K562 (cell line): ENCODE results near the gene DPP9. TPM values are rescaled to one million over a fixed set of nuclear protein-coding genes. Genes with fewer than 3 reads are reported as not detected.

ENCODE experiments used
- ATAC-seq: fragments of 200-7000 bp; cut with Tn5 transposase; 3 replicates; pipeline ENCODE4 v1.9.1; 2020; ENCODE audit warnings: moderate library complexity
- BruUV-seq: library from RNA; stranded (reverse); fragments of 400-500 nt; replicated peaks from 2 replicates; lab custom pipeline; 2021; lab: Mats Ljungman, UMichigan
- CTCF ChIA-PET: fragments of 300-600 bp; formaldehyde crosslinking; extraction: SDS; loops from one replicate; lab custom pipeline; 2021; ENCODE audit warnings: low intra/inter-chr PET ratio; lab: Yijun Ruan, JAX
- POLR2A ChIA-PET: fragments of 300-600, 350-650 bp; sonication (Branson Sonifier 250); formaldehyde crosslinking; extraction: SDS; loops from one replicate; lab custom pipeline; 2021; ENCODE audit warnings: antibody characterized with exemption, inconsistent platforms; lab: Yijun Ruan, JAX
- DNase-seq, 4 experiments: peaks; one replicate each; pipeline versions ENCODE4 v3.0.0 to v3.0.0-alpha.2; 2011 to 2018; ENCODE audit warnings: low spot score in 3 of 4, mixed read lengths in 3 of 4; ENCODE audit errors: extremely low read depth in 1 of 4
- FAIRE-seq: peaks from 2 replicates; lab custom pipeline; 2011; peaks lifted over from hg19 to GRCh38; lab: Jason Lieb, UNC
- H2AFZ ChIP-seq: 2 replicates; pipeline ENCODE4 v1.6.0; 2011; ENCODE audit warnings: low read depth, low read length, control low read depth, inconsistent platforms
- H3K27ac ChIP-seq: fragments of 200-600 bp; 3 replicates; pipeline ENCODE4 v1.8.0; 2011; ENCODE audit warnings: low read depth, mild to moderate bottlenecking, control low read depth, inconsistent platforms, low read length, moderate library complexity, mixed read lengths; ENCODE audit errors: extremely low read depth
- H3K27me3 ChIP-seq, 2 experiments: fragments of 300-600 bp in 1 of 2; 2 replicates in 1 of 2; 3 replicates in 1 of 2; pipeline versions ENCODE4 v1.6.0 to v1.8.0; 2011; ENCODE audit warnings: inconsistent platforms in 2 of 2, low read length in 2 of 2, mild to moderate bottlenecking in 1 of 2, mixed read lengths in 1 of 2, moderate library complexity in 1 of 2; ENCODE audit not compliant: control insufficient read depth in 2 of 2, insufficient read depth in 2 of 2
- H3K36me3 ChIP-seq: fragments of 300-600 bp; 3 replicates; pipeline ENCODE4 v1.8.0; 2011; ENCODE audit warnings: mild to moderate bottlenecking, low read length, inconsistent platforms; ENCODE audit not compliant: control insufficient read depth, insufficient read depth
- H3K4me1 ChIP-seq, 2 experiments: fragments of 200-600 bp in 1 of 2; replicated peaks in 1 of 2; 2 replicates in 1 of 2; 3 replicates in 1 of 2; pipeline versions ENCODE4 v1.5.1 to v1.8.0; 2011; ENCODE audit warnings: inconsistent platforms in 2 of 2, low read length in 2 of 2, mild to moderate bottlenecking in 1 of 2, mixed read lengths in 1 of 2, moderate library complexity in 1 of 2; ENCODE audit not compliant: control insufficient read depth in 2 of 2, insufficient read depth in 2 of 2
- H3K4me2 ChIP-seq: 2 replicates; pipeline ENCODE4 v1.6.1; 2011; ENCODE audit warnings: low read length, control low read depth, inconsistent platforms, mixed read lengths; ENCODE audit not compliant: insufficient read depth
- H3K4me3 ChIP-seq: fragments of 200-600 bp; sonication (generic), shearing (Covaris generic); 2 replicates; pipeline ENCODE4 v1.5.1; 2016; ENCODE audit warnings: control low read depth, inconsistent platforms
- H3K79me2 ChIP-seq: fragments of 200-600 bp; 3 replicates; pipeline ENCODE4 v1.8.0; 2011; ENCODE audit warnings: low read length, inconsistent platforms; ENCODE audit not compliant: control insufficient read depth, insufficient read depth
- H3K9ac ChIP-seq, 2 experiments: 2 replicates each; pipeline versions ENCODE4 v1.6.0 to v1.6.1; 2011; ENCODE audit warnings: low read depth in 2 of 2, low read length in 2 of 2, control low read depth in 1 of 2, inconsistent platforms in 1 of 2, mild to moderate bottlenecking in 1 of 2, mixed read lengths in 1 of 2; ENCODE audit not compliant: insufficient read depth in 1 of 2
- H3K9me1 ChIP-seq: one replicate; pipeline ENCODE4 v1.6.0; 2011; ENCODE audit warnings: inconsistent platforms, mild to moderate bottlenecking, low read length, moderate library complexity; ENCODE audit not compliant: control insufficient read depth, insufficient read depth
- H3K9me3 ChIP-seq: replicated peaks from 2 replicates; pipeline ENCODE4 v1.5.1; 2011; ENCODE audit warnings: low read depth, low read length, inconsistent platforms; ENCODE audit not compliant: control insufficient read depth, insufficient read depth
- H4K20me1 ChIP-seq: replicated peaks from 2 replicates; pipeline ENCODE4 v1.6.1; 2011; ENCODE audit warnings: low read length, inconsistent platforms, mixed read lengths; ENCODE audit not compliant: control insufficient read depth, insufficient read depth
- BHLHE40 ChIP-seq: IDR thresholded peaks from 2 replicates; pipeline ENCODE4 v1.6.1; 2011; ENCODE audit warnings: low read length, improper control_type of control experiment
- HOMEZ ChIP-seq: fragments of 250-450 bp; sonication (Bioruptor Pico); IDR thresholded peaks from 2 replicates; pipeline ENCODE4 v1.4.0; 2020; ENCODE audit warnings: mild to moderate bottlenecking, moderate library complexity
- L3MBTL2 ChIP-seq: fragments of 450-650 bp; IDR thresholded peaks from 2 replicates; pipeline ENCODE4 v1.6.1; 2016; ENCODE audit warnings: mild to moderate bottlenecking, moderate library complexity
- MEF2D ChIP-seq: conservative IDR thresholded peaks from 2 replicates; pipeline ENCODE4 v1.6.1; 2016; ENCODE audit warnings: low read depth, missing genetic modification characterization, missing compliant biosample characterization
- NCOA1 ChIP-seq: fragments of 450-650 bp; IDR thresholded peaks from 2 replicates; pipeline ENCODE4 v1.6.1; 2016; ENCODE audit warnings: low read depth
- NR2C2 ChIP-seq, 2 experiments: fragments of 200-800 bp in 1 of 2; sonication (Bioruptor generic) in 1 of 2; sonication (generic) in 1 of 2; formaldehyde crosslinking in 1 of 2; IDR thresholded peaks; 2 replicates each; pipeline versions ENCODE4 v1.6.1 to v1.8.0; 2016 to 2022; ENCODE audit warnings: mild to moderate bottlenecking in 1 of 2, missing compliant biosample characterization in 1 of 2, missing genetic modification characterization in 1 of 2, missing genetic modification reagents in 1 of 2
- RHOXF2B ChIP-seq: fragments of 250-450 bp; sonication (Bioruptor Pico); conservative IDR thresholded peaks from 2 replicates; pipeline ENCODE4 v1.5.1; 2021
- SMARCC2 ChIP-seq: fragments of 450-650 bp; IDR thresholded peaks from 2 replicates; pipeline ENCODE4 v1.6.1; 2017; ENCODE audit warnings: antibody characterized with exemption, moderate library complexity, mild to moderate bottlenecking, low read depth
- ZFP36 ChIP-seq: fragments of 150-350 bp; IDR thresholded peaks from 2 replicates; pipeline ENCODE4 v1.6.1; 2018; ENCODE audit warnings: low read length, low read depth; ENCODE audit not compliant: partially characterized antibody
- ZMIZ1 ChIP-seq, 2 experiments: fragments of 150-350 bp in 1 of 2; IDR thresholded peaks; 2 replicates each; pipeline ENCODE4 v1.6.1; 2012 to 2016; ENCODE audit warnings: low read depth in 2 of 2, low read length in 2 of 2, mild to moderate bottlenecking in 1 of 2, moderate library complexity in 1 of 2
- ZNF311 ChIP-seq: fragments of 250-450 bp; sonication (Bioruptor Pico); IDR thresholded peaks from 2 replicates; pipeline ENCODE4 v1.4.0; 2020; ENCODE audit warnings: mild to moderate bottlenecking, moderate library complexity
- ZNF57 ChIP-seq: fragments of 450-650 bp; formaldehyde crosslinking; IDR thresholded peaks from 2 replicates; pipeline ENCODE4 v1.4.0; 2020; ENCODE audit warnings: mild to moderate bottlenecking, moderate library complexity
- WGBS: fragments of 100-300 bp; shearing (Covaris generic); methylation state at CpG from one replicate; pipeline ENCODE4 v1.1.6; 2016; ENCODE audit warnings: low coverage, mixed read lengths; ENCODE audit not compliant: insufficient coverage; ENCODE audit errors: missing lambda C conversion rate; 5-methylcytosine and 5-hydroxymethylcytosine counted together
- in situ Hi-C: fragments of 300-500 bp; cut with MboI; formaldehyde crosslinking; loops from 4 replicates; pipeline ENCODE4 v1.15.0; 2018; ENCODE audit warnings: inconsistent platforms, mixed read lengths
- intact Hi-C: fragments of 100-400 bp; cut with micrococcal nuclease; formaldehyde crosslinking; loops from 2 replicates; pipeline ENCODE4 v1.14.2; 2022
- polyA plus RNA-seq, 8 experiments: library from polyadenylated mRNA; depleted of rRNA in 4 of 8; stranded (reverse) in 5 of 8; unstranded in 3 of 8; fragments of >200 nt; fragmentation: Nextera tagmentation in 2 of 8; fragmentation: Illumina TruSeq in 1 of 8; extraction: Ambion mirVana in 2 of 8; extraction: Trizol in 1 of 8; gene quantifications; 2 replicates each; pipeline versions ENCODE4 v1.2.1 to v1.2.3, GENCODE V29; 2011 to 2014; ENCODE audit warnings: inconsistent platforms in 1 of 8, missing spikeins in 1 of 8
- total RNA-seq, 7 experiments: library from RNA; depleted of rRNA in 6 of 7; stranded (reverse); fragments of >200 nt in 6 of 7; fragmentation: Illumina TruSeq in 2 of 7; extraction: Trizol in 2 of 7; gene quantifications; 2 replicates each; pipeline versions ENCODE4 v1.2.1 to v1.2.3, GENCODE V29; 2011 to 2021; ENCODE audit warnings: low replicate concordance in 1 of 7
- TF ChIP-seq, protein P1 (sequence below): fragments of 450-650 bp; IDR thresholded peaks from 2 replicates; pipeline ENCODE4 v1.6.1; 2017; ENCODE audit warnings: antibody characterized with exemption

Gene DPP9
- total and polyA plus RNA-seq, 9 of the 15 experiments (the other 6 are each of a cell fraction or from before 2014, with no cell fraction given) = 0.90 to 66.7 (median 24.5) TPM

- peak; percentile 61 for ATAC-seq
- no peaks in the 10 kb centered on the region for H3K79me2 ChIP-seq
- no peaks in the 10 kb centered on the region for H3K9me3 ChIP-seq
- H3K9me1 ChIP-seq = peaks cover 3% of the 10 kb centered on the region
- H3K4me2 ChIP-seq = no peak overlapping the region
- peaks cover 11 to 17% of the 10 kb centered on the region in 2 experiments; a peak in 3 of 5 replicates for H3K4me1 ChIP-seq
- peaks cover 59% of the 10 kb centered on the region for H3K36me3 ChIP-seq
- POLR2A ChIA-PET = interaction anchor here (0.6 to 2.1 kb wide), 7 partner anchors 11 to 488 kb away, joined by 3 to 5 read pairs (median 3); no protein-coding TSS in a partner anchor
- no peak overlapping the region for H3K4me3 ChIP-seq
- H4K20me1 ChIP-seq = no peaks in the 10 kb centered on the region; the same call in 1 of the 2 replicates
- H3K9ac ChIP-seq = peak overlapping the region in 1 of 2 experiments; percentile 70; a peak in 2 of 4 replicates
- in situ Hi-C loops = no loop called here
- no peaks in the 10 kb centered on the region for H3K27me3 ChIP-seq
- 59% methylated on average over 25 of the region's 27 CpGs for WGBS
- H3K27ac ChIP-seq = 0 out of 3 replicates have a peak overlapping the region, but pooled peaks have one; percentile 3
- peak; percentile 87 for FAIRE-seq
- intact Hi-C loops = no loop called here
- H2AFZ ChIP-seq = no peak overlapping the region
- peak in 3 of 4 experiments; percentile 30 to 51 (median 50) for DNase-seq
- TSS peak; percentile 66 for BruUV-seq
- CTCF ChIA-PET = interaction anchor here (0.6 kb wide), 1 partner anchor 375 kb away, joined by 3 read pairs; no protein-coding TSS in a partner anchor
- TF ChIP-seq HOMEZ (CRISPR knock-in tag) (no peak), NR2C2 (CRISPR knock-in tag; IDR thresholded peaks at IDR 0.05) (no peak), NR2C2 (tag; IDR thresholded peaks at IDR 0.05) (peak; percentile 69), ZNF311 (CRISPR knock-in tag) (no peak), NCOA1 (peak; percentile 18; the same call in 1 of the 2 replicates), L3MBTL2 (0 out of 2 replicates have a peak, but pooled peaks have one; percentile 15), BHLHE40 (0 out of 2 replicates have a peak, but pooled peaks have one; percentile 18), SMARCC2 (no peak), RHOXF2B (CRISPR knock-in tag) (no peak), ZNF57 (CRISPR knock-in tag) (no peak), ZMIZ1 (IDR thresholded peaks at IDR 0.05; ENCODE audit: low read depth in 2 of 2, low read length in 2 of 2) (no peak), MEF2D (tag) (peak; percentile 97), ZFP36 (peak; percentile 81)
- TF ChIP-seq, protein P1, sequence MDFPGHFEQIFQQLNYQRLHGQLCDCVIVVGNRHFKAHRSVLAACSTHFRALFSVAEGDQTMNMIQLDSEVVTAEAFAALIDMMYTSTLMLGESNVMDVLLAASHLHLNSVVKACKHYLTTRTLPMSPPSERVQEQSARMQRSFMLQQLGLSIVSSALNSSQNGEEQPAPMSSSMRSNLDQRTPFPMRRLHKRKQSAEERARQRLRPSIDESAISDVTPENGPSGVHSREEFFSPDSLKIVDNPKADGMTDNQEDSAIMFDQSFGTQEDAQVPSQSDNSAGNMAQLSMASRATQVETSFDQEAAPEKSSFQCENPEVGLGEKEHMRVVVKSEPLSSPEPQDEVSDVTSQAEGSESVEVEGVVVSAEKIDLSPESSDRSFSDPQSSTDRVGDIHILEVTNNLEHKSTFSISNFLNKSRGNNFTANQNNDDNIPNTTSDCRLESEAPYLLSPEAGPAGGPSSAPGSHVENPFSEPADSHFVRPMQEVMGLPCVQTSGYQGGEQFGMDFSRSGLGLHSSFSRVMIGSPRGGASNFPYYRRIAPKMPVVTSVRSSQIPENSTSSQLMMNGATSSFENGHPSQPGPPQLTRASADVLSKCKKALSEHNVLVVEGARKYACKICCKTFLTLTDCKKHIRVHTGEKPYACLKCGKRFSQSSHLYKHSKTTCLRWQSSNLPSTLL = no peak
Observed at GRCh38 chr19:4654437-4655361, 68.9 kb downstream of the DPP9 start.
